ENCODE measurements around the gene CHI3L1.

Gene CHI3L1

DNA sequence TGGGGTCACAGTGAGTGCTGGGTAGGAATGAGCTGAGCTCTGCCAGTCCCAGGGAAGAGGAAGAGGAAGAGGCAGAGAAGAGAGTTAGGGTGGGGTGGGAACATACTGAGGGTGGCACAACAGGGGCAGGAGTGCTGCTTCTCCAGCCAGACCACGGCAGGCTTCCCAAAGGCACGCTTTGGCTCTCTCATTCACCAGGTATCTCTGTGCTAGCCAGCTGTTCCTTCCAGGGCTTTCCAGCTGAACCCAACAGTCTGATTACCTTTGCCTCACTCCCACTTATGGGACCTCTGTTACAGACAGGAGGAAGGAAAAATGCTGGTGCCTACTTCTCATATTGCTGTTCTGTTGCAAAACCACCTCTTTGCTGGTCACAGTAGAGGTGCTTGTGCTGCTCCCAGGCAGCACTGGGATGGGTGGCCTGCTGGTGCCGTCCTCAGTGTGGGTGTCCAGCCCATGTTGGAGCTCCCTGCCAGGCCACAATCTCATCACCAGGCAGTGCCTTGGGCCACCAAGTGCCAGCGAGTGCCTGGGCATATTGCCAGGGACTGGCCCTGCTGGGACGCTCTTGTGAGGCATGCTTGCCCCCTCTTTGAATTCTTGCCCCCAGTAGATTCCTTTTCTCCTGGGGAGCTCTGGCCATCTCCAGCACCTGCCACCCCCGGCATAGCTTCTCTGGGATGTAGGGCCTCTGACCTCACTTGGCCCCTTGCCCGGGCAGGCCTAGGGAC, 56.8 kb downstream of the CHI3L1 start:
- no peak for DNase-seq

Measured in activated CD4-positive, alpha-beta T cell treated with anti-CD3 and anti-CD28 coated beads for 48 hours (primary cell).